Activated CD4-positive, CD25-positive, alpha-beta regulatory T cell treated with anti-CD3 and anti-CD28 coated beads, Interleukin-2, amount 50 U/mL, for 24 hours (primary cell): ENCODE results near the gene MIS12.

Experiments
- ATAC-seq, 2 donors: fragments of 150-1000 bp; cut with Tn5 transposase; one replicate each; pipeline ENCODE4 v1.10.0; 2021; ENCODE audit warnings: mild to moderate bottlenecking in 1 of 2, moderate library complexity in 1 of 2

MIS12 gene, protein sequence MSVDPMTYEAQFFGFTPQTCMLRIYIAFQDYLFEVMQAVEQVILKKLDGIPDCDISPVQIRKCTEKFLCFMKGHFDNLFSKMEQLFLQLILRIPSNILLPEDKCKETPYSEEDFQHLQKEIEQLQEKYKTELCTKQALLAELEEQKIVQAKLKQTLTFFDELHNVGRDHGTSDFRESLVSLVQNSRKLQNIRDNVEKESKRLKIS

DNA sequence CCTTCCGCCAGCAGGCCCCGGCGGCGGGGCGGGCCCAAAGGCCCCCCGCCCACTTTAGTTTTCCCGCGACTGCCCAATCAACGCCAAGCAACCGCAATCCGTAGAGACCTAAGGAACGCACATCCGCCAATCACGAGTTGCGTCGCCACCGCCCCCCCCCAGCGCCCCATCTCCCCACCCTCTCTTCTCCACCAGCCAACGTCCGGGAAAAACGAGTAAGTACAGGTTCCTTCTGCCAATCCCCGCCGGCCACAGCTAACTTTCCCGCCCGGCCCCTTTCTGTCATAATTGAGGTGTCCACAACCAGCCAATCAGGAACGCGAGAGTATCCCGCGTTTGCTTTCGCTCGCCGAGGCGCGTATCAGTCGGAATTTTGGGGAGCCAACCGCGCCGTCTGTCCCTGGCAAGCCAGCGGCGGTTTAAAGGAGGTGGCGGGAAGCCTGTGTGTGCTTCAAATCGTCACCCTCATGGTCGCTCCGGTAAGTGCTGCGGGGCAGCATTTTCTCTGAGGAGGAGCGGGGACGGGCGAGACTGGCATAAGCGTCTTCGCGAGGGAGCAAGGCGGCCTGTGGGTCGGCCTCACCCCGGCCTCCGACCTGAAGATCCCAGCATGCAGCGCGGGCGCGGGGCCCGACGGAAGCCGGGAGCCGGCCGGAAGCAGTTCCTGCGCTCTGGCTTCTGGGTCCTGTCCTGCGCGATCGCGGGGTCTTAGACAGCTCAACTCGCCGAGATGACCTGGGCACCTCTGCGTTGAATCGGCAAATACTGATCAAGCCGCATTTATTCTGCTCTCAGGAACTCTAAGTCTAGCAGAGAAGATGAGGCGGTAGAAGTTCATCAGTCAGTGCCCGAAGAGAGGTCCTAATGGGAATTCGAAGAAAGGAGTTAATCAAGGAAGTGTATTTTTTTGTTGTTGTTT lies at the start of gene MIS12:
Gene MIS12 (plus strand): TSS at position 361 of the 919 bp plus-strand sequence. CDS start 2,297 bp downstream, outside the sequence.
- peak; percentile 93 to 95 for ATAC-seq

DNA sequence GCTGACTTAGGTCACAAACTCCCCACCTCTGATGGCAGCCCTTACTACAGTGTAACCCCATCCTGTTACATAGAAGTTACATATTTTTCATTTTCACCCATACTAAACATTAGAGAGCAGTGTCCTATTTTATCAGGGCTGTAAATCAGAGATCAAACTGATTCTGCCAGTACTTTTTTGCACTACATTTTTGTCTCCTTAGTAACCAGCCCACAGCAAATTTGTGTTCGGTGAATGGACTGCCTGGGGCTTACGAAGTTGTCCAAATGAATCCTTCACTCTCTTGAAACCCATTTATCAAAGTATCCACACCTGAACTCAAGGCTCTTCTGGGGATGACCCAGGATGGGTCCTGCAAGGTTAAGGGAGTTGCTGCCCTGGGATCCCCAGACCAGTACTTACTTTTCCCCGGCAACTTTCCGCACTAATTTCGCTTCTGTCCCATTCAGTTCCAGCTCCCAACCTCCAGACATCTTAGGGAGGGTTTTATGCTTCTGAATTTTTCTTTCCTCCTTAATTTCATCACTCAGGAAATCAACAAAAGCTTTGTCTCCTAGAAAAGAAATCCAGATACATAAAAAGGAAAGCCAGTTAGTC lies 48.5 kb upstream of the MIS12 start:
- ATAC-seq, result no peak

DNA sequence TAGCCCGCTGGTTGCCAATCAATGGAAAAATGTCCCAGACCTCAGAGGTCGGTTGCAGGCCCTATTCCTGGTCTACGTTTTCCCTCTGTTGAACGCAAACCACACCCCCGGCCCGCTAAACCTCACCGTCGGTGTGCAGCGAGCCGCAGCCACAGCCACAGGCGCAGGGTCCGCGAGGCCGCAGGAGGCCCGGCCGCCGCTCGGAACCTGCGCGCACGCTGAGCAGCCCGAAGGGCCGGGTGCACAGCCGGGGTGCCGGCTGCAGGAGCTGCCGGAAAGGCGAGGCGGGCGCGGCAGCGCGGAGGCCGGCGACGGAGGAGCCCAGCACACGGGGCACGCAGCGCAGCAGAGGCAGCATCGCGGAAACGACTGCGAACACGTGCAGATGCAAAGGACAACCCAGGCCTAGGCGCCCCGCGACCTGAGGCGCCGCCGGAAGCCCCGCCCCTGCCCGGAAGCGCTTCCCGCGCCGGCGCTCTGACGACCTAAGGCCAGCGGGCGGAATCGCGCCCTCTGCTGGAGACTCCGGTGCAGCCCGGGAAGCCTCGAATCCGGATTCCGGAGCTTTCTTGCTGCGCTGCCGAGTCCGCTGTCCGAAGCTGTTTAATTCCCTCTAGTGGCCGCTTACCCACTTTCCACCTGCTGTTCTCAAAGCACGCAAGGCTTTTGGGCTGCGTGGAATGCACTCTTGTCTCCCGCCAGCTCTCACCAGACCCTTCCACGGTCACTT lies 47.5 kb upstream of the MIS12 start, which contains the start of gene C1QBP:
Gene C1QBP (minus strand): TSS at position 440 of the 730 bp plus-strand sequence. CDS start 82 bp downstream, at position 358.
- peak; percentile 87 to 93 for ATAC-seq

DNA sequence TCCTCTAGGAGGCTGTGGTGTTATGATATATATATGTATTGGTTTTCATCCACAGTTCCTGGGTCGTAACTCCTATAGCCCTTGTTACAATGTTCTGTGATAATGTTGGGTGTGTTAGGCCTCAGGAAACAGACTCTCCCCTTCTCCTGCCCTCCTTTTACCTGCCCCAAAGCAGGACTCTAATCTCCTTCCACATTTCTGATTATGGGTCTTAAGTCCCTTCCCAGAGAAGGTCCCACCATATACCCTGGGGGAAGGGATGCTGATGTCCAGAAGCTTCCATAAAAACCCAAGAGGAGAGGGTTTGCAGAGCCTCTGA lies 47.0 kb upstream of the MIS12 start:
- ATAC-seq, result no peak

DNA sequence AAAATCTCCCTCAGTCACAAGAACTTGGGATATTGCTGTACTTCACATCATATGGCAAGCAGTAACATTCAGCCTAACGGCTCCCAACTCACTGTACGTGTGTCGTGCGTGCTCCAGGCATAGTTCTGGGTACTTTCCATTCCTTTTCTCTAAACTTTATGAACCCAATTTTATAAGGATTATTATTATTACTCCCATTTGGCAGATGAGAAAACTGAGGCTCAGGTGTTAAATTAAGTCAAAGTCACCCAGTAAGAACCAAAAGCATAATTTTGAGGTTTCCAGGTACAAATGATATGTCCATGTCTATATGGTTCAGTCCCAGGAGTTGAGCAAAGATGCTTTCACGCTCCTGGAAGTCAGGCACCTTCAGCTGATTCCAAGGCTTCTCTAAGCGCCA lies 42.6 kb upstream of the MIS12 start:
- no peak for ATAC-seq

DNA sequence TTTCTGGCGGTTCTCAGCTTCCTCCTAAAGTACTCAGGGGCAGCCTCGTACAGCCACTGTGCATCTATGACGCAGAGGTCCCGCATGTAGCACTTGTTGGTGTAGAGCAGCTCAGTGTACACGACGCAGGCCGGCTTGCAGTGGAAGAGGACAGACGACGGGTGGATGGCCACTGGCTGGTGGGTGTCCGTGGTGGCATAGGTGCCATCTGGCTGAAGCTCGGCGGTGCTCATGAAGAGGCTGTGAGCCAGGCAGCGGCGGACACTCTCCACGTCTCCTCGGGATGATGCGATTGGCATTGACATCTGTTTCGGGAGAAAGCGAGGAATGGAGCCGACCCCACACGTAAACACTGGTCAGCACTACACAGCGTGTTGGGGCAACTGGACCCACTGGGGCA lies 42.2 kb upstream of the MIS12 start:
- no peak for ATAC-seq

DNA sequence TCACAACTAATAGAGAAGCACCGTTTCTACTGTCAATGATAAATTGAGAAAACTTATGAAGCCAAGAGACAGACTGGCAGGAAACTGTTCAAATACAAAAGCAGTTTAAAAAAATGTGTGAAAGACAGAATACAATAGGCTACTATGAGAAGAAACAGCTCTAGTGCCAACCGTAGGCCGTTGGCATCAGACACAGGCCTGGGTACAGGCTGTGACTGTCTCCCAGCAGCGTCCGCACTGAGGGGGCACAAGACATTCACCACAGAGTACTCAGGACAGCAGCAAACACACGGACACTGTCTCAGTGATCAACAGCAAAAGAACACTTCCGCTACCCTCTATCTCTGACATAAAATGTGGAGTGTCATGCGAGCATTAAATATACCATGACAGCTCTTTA lies 39.6 kb upstream of the MIS12 start:
- no peak for ATAC-seq

DNA sequence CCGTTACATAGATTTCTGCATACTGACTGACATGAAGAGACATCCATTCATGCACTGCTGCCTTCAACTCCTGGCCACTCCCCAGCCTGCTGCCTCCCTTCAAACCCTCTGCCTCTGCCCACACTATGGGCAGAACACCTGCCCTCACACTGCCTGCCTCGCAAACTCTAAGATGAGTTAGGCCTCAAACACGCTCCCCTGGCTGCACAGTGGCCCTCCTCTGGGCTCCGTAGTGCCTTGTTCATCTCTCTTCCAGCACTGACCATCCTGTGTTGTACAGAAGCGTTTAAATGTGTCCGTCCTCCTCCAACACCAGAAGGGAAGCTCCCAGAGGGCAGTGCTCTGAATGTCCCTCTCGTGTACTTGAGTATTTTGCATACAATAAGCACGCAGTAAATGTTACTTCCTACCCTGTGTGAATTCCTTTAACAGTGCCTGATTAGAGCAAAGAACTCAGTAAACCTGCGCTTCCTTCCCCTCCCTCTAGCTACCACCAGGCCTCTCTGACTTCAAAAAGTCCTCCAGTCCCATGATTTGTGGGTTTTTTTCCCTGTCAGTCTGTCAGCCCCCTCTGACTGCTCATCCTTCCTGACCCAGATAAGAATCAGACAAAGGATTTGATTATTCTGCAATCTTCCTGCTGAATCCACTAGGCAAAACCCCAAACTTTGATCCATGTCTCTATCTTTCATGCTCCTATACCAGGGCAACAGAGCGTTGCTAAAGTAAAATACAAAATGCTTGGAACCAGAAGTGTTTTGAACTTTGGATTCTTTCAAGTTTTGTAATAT lies 21.5 kb upstream of the MIS12 start:
- no peak for ATAC-seq

DNA sequence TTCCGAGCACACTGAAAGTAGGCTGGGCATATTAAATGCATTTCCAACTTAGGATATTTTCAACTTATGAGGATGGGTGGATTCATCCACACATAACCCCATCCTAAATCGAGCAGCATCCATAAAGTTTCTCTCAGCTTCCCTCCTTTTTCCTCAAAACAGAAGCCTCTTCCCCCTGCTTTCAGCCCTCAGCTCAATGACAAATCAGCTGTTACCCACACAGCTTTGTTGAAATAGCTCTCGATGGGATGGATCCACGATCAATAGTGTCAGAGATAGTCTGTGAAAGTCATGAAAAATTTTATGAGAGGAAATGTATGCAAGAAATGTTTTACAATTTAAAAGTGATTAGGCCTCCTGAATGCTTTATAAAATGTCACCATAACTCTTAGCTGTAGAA lies 20.1 kb upstream of the MIS12 start:
- no peak for ATAC-seq

DNA sequence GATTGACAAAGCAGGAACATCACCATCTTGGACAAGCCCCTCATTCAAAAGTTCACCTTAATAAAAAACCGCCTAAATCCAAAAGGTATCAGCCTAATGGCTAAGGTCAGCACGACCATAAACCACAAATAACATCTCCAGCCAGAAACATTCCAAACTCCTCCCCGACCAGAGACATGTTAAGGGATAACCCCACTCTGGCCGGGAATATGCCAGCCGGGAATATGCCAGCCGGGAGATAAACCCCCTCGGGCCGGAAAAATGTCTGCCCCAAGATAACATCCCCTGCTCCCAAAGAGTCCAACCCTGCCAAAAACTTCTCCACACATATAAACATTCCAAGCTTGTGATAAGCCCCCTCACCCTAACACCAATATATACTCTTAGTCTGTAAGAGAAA lies 18.9 kb upstream of the MIS12 start:
- ATAC-seq, result no peak

DNA sequence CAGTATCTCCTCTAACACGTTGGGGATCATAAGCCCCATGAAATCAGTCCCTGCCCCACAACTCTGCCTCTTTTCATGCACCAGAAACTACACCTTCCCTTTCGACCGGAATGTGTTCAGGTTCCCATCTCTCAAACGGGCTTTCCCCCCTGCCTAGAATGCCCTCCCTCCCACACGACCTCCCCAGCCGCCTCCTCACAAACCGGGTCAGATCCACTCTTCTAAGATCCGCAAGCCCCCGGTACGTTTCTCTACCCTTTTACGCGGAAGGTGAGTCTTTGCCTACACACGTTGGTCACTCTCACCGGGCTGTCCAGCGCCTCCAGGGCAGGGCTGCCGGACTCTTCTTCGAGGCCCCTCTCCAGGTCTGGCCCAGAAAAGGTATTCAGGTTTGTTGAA lies 18.3 kb upstream of the MIS12 start:
- ATAC-seq, result peak; percentile 11 to 14

DNA sequence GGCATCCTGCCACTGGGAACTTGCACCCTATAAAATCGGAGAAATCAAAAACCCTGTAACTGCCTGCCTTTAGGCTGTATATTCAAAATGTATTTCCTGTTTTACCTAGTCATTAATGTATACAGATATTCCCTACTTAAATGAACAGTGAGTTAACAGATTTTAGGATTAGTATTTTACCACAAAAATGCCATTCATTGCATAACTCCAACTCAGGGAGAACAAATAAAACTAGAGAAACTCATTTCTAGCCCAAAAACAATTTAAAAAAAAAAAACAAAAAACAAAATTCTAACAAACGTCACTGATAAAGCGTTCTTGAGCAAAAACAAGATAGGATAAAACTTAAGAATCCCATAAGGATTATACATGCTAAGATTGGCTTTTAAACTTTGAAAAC lies 13.9 kb upstream of the MIS12 start:
- no peak for ATAC-seq

DNA sequence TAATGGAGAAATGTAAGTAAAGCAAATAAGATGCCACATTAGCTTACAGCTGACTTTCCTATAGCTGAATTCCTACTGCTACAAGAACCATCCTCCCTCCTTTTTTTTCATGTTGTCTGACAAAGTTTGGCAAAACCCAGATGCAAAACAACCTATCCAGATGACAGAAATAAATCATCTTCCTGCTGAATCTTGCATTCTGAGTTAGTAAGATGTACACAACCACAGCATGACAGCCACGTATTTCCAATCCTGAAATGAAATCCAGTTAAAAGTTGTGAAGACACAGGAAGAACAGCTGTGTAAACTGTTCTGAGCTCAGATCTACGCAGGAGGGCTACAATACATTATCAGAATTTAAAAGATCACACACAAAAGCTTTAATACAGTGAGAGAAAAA lies 12.5 kb upstream of the MIS12 start:
- no peak for ATAC-seq

DNA sequence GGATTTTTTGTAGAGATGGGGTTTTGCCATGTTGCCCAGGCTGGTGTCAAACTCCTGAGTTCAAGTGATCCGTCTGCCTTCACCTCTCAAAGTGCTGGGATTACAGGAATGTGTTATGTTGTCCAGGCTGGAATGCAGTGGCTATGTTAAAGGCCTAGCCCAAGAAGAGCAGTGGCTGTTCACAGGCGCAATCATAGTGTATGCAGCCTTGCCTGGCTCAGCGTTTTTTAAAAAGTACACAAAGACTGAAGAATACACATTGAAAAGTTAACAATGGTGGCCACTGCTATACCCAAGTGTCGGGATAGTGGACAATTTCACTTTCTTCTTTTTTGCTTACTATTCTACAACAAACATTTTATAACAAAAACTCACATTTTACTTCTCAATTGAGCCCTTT lies 7.4 kb upstream of the MIS12 start:
- ATAC-seq, result no peak

DNA sequence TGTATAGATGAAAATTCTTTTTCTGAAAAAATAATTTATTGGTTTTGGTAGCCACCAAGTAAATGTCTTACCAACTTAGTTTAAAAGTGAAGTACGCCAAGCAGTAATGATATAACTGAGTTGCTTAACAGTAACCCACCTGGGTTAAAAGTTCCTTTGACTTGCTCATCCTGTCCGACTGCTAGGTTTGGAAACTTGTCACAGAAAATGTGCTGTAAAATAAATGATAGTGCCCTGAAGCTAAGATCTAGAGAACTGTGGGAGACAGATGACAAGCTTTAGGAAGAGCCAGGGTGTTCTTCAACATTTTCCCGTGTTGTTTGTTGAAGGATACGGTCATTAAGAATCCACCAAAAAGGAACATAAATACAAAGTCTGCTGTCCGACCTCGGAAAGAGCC lies 5.4 kb upstream of the MIS12 start:
- no peak for ATAC-seq

DNA sequence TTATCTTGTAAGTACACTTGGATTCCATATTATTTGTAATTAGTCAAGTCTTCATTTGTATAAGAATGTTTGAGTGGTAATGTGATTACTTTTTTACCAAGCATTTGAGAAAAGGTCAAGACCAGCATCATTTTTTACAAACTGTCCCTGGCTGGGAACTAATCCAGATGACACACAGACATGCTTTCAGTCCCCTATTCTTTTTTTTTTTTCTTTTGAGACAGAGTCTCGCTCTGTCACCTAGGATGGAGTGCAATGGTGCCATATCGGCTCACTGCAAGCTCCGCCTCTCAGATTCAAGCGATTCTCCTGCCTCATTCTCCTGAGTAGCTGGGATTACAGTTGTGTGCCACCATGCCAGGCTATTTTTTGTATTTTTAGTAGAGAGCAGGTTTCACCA lies 4.9 kb upstream of the MIS12 start:
- no peak for ATAC-seq

DNA sequence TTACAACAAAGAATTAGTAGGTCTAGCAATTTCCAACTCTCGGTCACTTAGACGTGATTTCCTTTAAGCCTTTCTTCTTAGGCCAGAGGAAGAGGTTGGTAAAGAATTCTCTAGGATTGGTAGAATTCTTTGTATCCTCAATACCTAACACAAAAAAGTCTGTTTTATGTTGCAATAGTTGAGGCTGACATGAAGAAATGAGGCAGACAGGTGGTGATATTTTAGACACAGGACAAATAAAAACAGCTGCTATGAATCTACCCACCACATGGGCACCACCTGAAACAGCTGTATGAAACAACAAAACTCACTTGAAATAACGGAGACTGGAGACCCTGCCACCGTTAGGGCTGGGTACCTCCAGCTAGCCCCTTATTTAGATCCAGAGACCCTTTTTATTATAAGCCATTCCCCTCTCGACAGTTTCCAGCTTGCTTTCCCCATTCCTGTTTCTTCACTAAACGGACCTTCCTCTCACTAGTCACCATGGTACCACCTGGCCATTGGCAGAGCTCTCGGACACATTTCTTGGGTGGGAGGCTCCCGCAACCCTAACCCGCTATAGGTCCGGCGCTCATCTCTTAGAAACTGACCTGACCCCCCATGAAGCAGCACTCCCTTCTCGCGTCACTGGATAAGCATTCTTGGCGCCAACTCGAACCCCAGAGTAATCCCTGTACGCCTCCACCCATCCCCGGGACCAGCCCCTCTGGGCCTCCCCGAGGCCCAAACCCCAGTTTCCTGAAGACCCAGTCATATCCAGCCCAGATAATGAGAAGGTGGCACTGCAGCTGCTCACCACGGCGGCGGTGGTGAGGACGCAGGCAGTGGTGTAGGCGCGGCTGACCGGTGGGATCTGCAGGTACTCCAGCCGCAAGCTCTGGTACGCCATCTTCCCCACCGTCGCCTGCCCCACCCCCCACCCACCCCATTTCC lies 828 bp upstream of the MIS12 start, which contains the start of gene DERL2:
Gene DERL2 (minus strand): TSS at position 909 of the 936 bp plus-strand sequence. CDS start 17 bp downstream, at position 892.
- peak; percentile 2 to 3 for ATAC-seq

DNA sequence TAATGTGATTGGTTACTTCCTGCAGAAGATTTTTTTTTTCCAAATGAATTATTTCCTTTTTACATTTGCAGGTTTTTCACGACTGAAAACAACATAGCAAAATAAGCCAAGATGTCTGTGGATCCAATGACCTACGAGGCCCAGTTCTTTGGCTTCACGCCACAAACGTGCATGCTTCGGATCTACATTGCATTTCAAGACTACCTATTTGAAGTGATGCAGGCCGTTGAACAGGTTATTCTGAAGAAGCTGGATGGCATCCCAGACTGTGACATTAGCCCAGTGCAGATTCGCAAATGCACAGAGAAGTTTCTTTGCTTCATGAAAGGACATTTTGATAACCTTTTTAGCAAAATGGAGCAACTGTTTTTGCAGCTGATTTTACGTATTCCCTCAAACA lies 2.4 kb downstream of the MIS12 start:
- ATAC-seq, result no peak

DNA sequence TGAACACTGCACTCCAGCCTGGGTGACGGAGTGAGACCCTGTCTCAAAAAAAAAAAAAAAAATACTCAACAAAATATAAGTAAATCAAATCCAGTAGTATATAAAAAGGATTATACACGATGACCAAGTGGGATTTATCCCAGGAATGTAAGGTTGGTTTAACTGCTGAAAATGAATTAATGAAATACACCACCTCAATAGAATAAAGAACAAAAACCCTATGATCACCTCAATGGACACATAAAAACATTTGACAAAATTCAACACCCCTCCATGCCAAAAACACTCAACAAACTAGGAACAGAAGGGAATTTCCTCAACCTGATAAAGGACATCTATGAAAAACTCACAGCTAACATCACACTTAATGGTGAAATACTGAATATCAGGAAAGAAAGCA lies 6.6 kb downstream of the MIS12 start:
- ATAC-seq, result no peak

DNA sequence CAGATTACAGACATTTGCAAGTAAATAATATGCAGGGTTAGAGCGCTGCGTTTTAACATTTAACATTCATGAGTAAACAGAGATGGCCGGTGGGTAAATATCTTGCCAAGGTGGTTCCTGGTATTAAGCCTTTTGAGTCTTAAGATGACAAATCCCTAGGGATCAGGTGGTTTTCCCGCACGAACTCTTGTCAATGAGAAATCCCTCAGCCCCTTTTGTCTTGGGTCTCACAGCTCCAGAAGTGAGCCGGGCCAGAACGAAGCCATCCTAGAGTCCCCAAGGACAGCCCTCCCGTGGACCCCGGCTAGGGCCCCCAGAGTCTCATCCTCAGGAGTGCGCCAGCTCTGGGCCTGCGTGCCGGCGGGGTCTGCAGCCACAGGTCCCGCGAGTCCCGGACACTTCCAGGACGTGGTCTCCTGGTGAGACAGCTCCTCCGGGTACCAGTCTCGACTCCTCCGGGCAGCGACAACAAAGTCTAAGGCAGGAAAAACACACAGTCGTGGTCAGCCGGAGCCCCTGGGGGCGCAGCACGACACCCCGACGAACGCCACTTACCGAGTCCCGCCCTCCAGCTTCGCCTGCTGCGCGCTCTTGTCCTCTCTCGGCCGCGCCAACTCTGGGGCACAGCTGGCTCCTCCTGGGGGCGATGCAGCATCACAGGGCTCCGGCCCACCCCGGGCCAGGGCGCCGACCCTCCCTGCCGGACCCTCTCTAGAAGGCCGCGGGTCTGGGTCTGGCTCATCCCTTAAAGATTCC lies 13.3 kb downstream of the MIS12 start:
- no peak for ATAC-seq
